H1 (cell line): ENCODE data around the gene TLNRD1. TPM values are rescaled to one million over a fixed set of nuclear protein-coding genes. Genes with fewer than 3 reads are reported as not detected.

Source experiments
- CTCF ChIA-PET: fragments of 300-600 bp; sonication (Branson Sonifier 250); formaldehyde crosslinking; loops from one replicate; lab custom pipeline; 2021; ENCODE audit not compliant: partially characterized antibody; lab: Charles Lee
- POLR2A ChIA-PET: fragments of 300-600 bp; sonication (Branson Sonifier 250); formaldehyde crosslinking; loops from one replicate; lab custom pipeline; 2021; ENCODE audit warnings: inconsistent platforms; ENCODE audit not compliant: partially characterized antibody; lab: Charles Lee
- DNase-seq, 2 experiments: peaks; one replicate each; pipeline versions ENCODE4 v3.0.0 to v3.0.0-alpha.2; 2010 to 2022; ENCODE audit warnings: low spot score in 2 of 2, low read depth in 1 of 2, mixed read lengths in 1 of 2
- FAIRE-seq: peaks from 2 replicates; lab custom pipeline; 2011; peaks lifted over from hg19 to GRCh38; lab: Jason Lieb, UNC
- H2AFZ ChIP-seq: 2 replicates; pipeline ENCODE4 v1.8.1; 2012; ENCODE audit warnings: low read length, inconsistent platforms
- H2AK5ac ChIP-seq: 2 replicates; pipeline ENCODE4 v1.6.1; 2013; ENCODE audit warnings: low read depth, low read length
- H2BK120ac ChIP-seq: replicated peaks from 2 replicates; pipeline ENCODE3; 2013; ENCODE audit warnings: low read depth, low read length, inconsistent platforms
- H2BK12ac ChIP-seq: 2 replicates; pipeline ENCODE4 v1.6.1; 2013; ENCODE audit warnings: low read depth, low read length
- H2BK15ac ChIP-seq: 2 replicates; pipeline ENCODE4 v1.6.1; 2013; ENCODE audit warnings: low read length
- H2BK20ac ChIP-seq: 2 replicates; pipeline ENCODE4 v1.6.1; 2013; ENCODE audit warnings: low read length
- H2BK5ac ChIP-seq: 2 replicates; pipeline ENCODE4 v1.6.1; 2013; ENCODE audit warnings: low read depth, low read length
- H3K14ac ChIP-seq: 2 replicates; pipeline ENCODE4 v1.6.1; 2013; ENCODE audit warnings: inconsistent platforms; ENCODE audit not compliant: insufficient read length
- H3K18ac ChIP-seq: 2 replicates; pipeline ENCODE4 v1.6.1; 2013; ENCODE audit warnings: low read length; ENCODE audit errors: extremely low read depth
- H3K23ac ChIP-seq: 2 replicates; pipeline ENCODE4 v1.6.1; 2013; ENCODE audit warnings: inconsistent platforms; ENCODE audit not compliant: insufficient read length
- H3K23me2 ChIP-seq: 2 replicates; pipeline ENCODE4 v1.6.1; 2013; ENCODE audit warnings: low read depth, low read length
- H3K27ac ChIP-seq: 2 replicates; pipeline ENCODE4 v1.6.1; 2011; ENCODE audit warnings: low read depth, low read length, inconsistent platforms
- H3K27me3 ChIP-seq, 4 experiments: replicated peaks in 1 of 4; 1 replicate in 1 of 4; 2 replicates in 3 of 4; pipeline versions ENCODE4 v1.6.1 to v1.8.1; 2011 to 2013; ENCODE audit warnings: low read length in 3 of 4, mild to moderate bottlenecking in 3 of 4, inconsistent platforms in 2 of 4, mixed read lengths in 2 of 4, moderate library complexity in 1 of 4; ENCODE audit not compliant: control insufficient read depth in 3 of 4, insufficient read depth in 3 of 4; ENCODE audit errors: extremely low read depth in 1 of 4
- H3K36me3 ChIP-seq, 4 experiments: 2 replicates each; pipeline versions ENCODE4 v1.6.1 to v1.8.1; 2011 to 2013; ENCODE audit warnings: mild to moderate bottlenecking in 4 of 4, low read length in 3 of 4, moderate library complexity in 2 of 4, control low read depth in 1 of 4, inconsistent platforms in 1 of 4; ENCODE audit not compliant: insufficient read depth in 4 of 4, control insufficient read depth in 2 of 4
- H3K4ac ChIP-seq: replicated peaks from 2 replicates; pipeline ENCODE3; 2013; ENCODE audit warnings: low read length, low read depth, mixed read lengths, inconsistent platforms; ENCODE audit not compliant: insufficient read length
- H3K4me1 ChIP-seq, 4 experiments: replicated peaks in 1 of 4; 1 replicate in 1 of 4; 2 replicates in 3 of 4; pipeline versions ENCODE4 v1.6.1 to v1.8.1; 2011 to 2013; ENCODE audit warnings: low read length in 3 of 4, inconsistent platforms in 2 of 4, mixed read lengths in 1 of 4; ENCODE audit not compliant: insufficient read depth in 4 of 4, control insufficient read depth in 3 of 4
- H3K4me2 ChIP-seq, 2 experiments: 2 replicates each; pipeline versions ENCODE4 v1.6.1 to v1.8.1; 2011 to 2013; ENCODE audit warnings: low read depth in 2 of 2, low read length in 2 of 2, control low read depth in 1 of 2, inconsistent platforms in 1 of 2, mild to moderate bottlenecking in 1 of 2; ENCODE audit not compliant: insufficient read depth in 1 of 2
- H3K4me3 ChIP-seq, 4 experiments: fragments of 200-600, 300-600 bp in 1 of 4; sonication (generic), shearing (Covaris generic), sonication (Bioruptor Twin) in 1 of 4; 2 replicates each; pipeline versions ENCODE4 v1.5.1 to v1.8.1; 2011 to 2016; ENCODE audit warnings: low read length in 4 of 4, low read depth in 3 of 4, control low read depth in 2 of 4, inconsistent platforms in 2 of 4, mild to moderate bottlenecking in 2 of 4, mixed read lengths in 1 of 4, moderate library complexity in 1 of 4; ENCODE audit not compliant: insufficient read depth in 2 of 4; ENCODE audit errors: extremely low read depth in 1 of 4
- H3K56ac ChIP-seq: replicated peaks from 2 replicates; pipeline ENCODE3; 2013; ENCODE audit warnings: low read depth, mild to moderate bottlenecking, mixed read lengths, low read length, inconsistent platforms; ENCODE audit not compliant: insufficient read length
- H3K79me1 ChIP-seq: 2 replicates; pipeline ENCODE4 v1.6.1; 2013; ENCODE audit warnings: low read depth, low read length, control low read depth
- H3K79me2 ChIP-seq, 2 experiments: 2 replicates each; pipeline versions ENCODE4 v1.6.1 to v1.8.1; 2012 to 2013; ENCODE audit warnings: low read length in 2 of 2, mild to moderate bottlenecking in 2 of 2, inconsistent platforms in 1 of 2; ENCODE audit not compliant: insufficient read depth in 2 of 2, control insufficient read depth in 1 of 2
- H3K9ac ChIP-seq, 4 experiments: replicated peaks in 1 of 4; 1 replicate in 1 of 4; 2 replicates in 3 of 4; pipeline versions ENCODE4 v1.6.1 to v1.8.1; 2011 to 2013; ENCODE audit warnings: low read depth in 3 of 4, low read length in 3 of 4, control low read depth in 2 of 4, mild to moderate bottlenecking in 2 of 4, moderate library complexity in 2 of 4, inconsistent platforms in 1 of 4; ENCODE audit errors: extremely low read depth in 1 of 4
- H3K9me3 ChIP-seq, 2 experiments: 2 replicates each; pipeline versions ENCODE4 v1.6.1 to v1.8.1; 2012 to 2013; ENCODE audit warnings: mild to moderate bottlenecking in 2 of 2, moderate library complexity in 2 of 2, control low read depth in 1 of 2, inconsistent platforms in 1 of 2, low read depth in 1 of 2, low read length in 1 of 2, mixed read lengths in 1 of 2; ENCODE audit not compliant: insufficient read depth in 2 of 2
- H4K20me1 ChIP-seq, 2 experiments: replicated peaks in 1 of 2; 2 replicates each; pipeline versions ENCODE3 to v1.8.1; 2011 to 2013; ENCODE audit warnings: inconsistent platforms in 2 of 2, low read length in 2 of 2, mild to moderate bottlenecking in 1 of 2; ENCODE audit not compliant: insufficient read depth in 2 of 2, control insufficient read depth in 1 of 2
- H4K5ac ChIP-seq: 2 replicates; pipeline ENCODE4 v1.6.1; 2013; ENCODE audit warnings: low read length, low read depth, mixed read lengths, inconsistent platforms; ENCODE audit not compliant: insufficient read length
- H4K8ac ChIP-seq: 2 replicates; pipeline ENCODE4 v1.8.0; 2013; ENCODE audit warnings: mild to moderate bottlenecking, moderate library complexity, low read length, inconsistent platforms; ENCODE audit not compliant: insufficient read depth; ENCODE audit errors: extremely low read depth
- H4K91ac ChIP-seq: replicated peaks from 2 replicates; pipeline ENCODE3; 2013; ENCODE audit warnings: low read length, mixed read lengths, inconsistent platforms; ENCODE audit not compliant: insufficient read length
- EGR1 ChIP-seq: IDR thresholded peaks from 2 replicates; pipeline ENCODE4 v1.6.1; 2011; ENCODE audit warnings: low read depth, low read length, borderline replicate concordance
- WGBS, 2 experiments: shearing (Covaris generic) in 1 of 2; methylation state at CpG; one replicate each; pipeline versions ENCODE4 v1.1.6 to v1.1.7; 2013 to 2015; ENCODE audit warnings: low lambda C conversion rate in 2 of 2, mixed read lengths in 2 of 2, inconsistent platforms in 1 of 2, low coverage in 1 of 2, missing lambda C conversion rate in 1 of 2; ENCODE audit not compliant: insufficient replicate concordance in 2 of 2, insufficient coverage in 1 of 2, insufficient read length in 1 of 2; ENCODE audit errors: extremely low coverage in 1 of 2, missing lambda C conversion rate in 1 of 2; 5-methylcytosine and 5-hydroxymethylcytosine counted together
- polyA plus RNA-seq, 7 experiments: library from polyadenylated mRNA; depleted of rRNA in 3 of 7; stranded (reverse) in 5 of 7; unstranded in 2 of 7; fragments of >200 nt in 5 of 7; fragments of 200-250 nt in 2 of 7; gene quantifications; 1 replicate in 5 of 7; 2 replicates in 1 of 7; 4 replicates in 1 of 7; pipeline versions ENCODE4 v1.2.1 to v1.2.3, GENCODE V29; 2011 to 2013; ENCODE audit warnings: missing spikeins in 2 of 7, mixed read lengths in 2 of 7
- total RNA-seq: library from RNA; stranded (reverse); fragmentation: NEBNext Ultra II Directional; extraction: Animal tissue kit (Norgen Biotek cat#: 25700); gene quantifications from 2 replicates; pipeline ENCODE4 v1.2.1, GENCODE V29; 2021

The TLNRD1 gene
- total and polyA plus RNA-seq, 2 of the 8 experiments (the other 6 are each of a cell fraction or from before 2014, with no cell fraction given): 12.2 to 20.5 TPM

DNA sequence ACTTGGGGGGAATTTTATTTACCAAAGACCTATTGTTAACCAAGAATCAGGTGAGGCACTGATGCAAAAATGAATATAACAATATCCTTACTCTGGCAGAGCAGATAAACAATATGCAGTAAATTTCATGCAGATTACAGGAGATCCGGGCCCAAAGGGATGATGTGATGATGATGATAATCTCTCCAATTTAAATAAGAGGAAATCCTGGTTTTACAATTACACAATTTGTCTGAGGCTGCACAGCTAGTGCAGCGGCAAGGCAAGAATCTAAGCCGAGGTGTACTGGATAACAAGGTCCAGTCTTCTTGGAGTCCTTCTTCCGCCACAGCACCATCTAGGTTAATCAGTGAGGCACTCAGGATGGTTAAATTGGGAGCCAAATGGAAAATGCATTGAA lies 8.7 kb upstream of the TLNRD1 start:
- no peak overlapping the region for H3K56ac ChIP-seq
- H3K79me2 ChIP-seq: peaks cover 17 to 24% of the 10 kb centered on the region in 2 experiments
- H2BK120ac ChIP-seq: no peak overlapping the region
- H3K27me3 ChIP-seq: no peaks in the 10 kb centered on the region
- no peak overlapping the region for H2AK5ac ChIP-seq
- no peak overlapping the region for H2AFZ ChIP-seq
- no peak overlapping the region for H4K91ac ChIP-seq
- H3K4me2 ChIP-seq: no peak overlapping the region
- H3K23ac ChIP-seq: no peak overlapping the region
- no peaks in the 10 kb centered on the region for H3K9me3 ChIP-seq
- H2BK5ac ChIP-seq: no peak overlapping the region
- peaks cover 4% of the 10 kb centered on the region for H3K23me2 ChIP-seq
- H3K4me1 ChIP-seq: peaks cover 0 to 4% (median 2%) of the 10 kb centered on the region in 4 experiments; a peak in 2 of 7 replicates
- no peak for FAIRE-seq
- H3K9ac ChIP-seq: no peak overlapping the region
- DNase-seq: no peak
- CTCF ChIA-PET: interaction anchor here (1.5 to 2.5 kb wide), 2 partner anchors 10 to 274 kb away, joined by 3 to 8 read pairs; no protein-coding TSS in a partner anchor
- 90% methylated on average over 4 of the region's 4 CpGs; no CpG with 5 or more reads in 1 of the 2 experiments for WGBS, 2 experiments
- H4K20me1 ChIP-seq: no peaks in the 10 kb centered on the region
- H3K14ac ChIP-seq: no peak overlapping the region
- H3K4ac ChIP-seq: no peak overlapping the region
- no peak overlapping the region for H3K27ac ChIP-seq
- no peak overlapping the region for H4K5ac ChIP-seq
- peaks cover 4% of the 10 kb centered on the region for H3K79me1 ChIP-seq
- no peak overlapping the region for H3K4me3 ChIP-seq
- no peak overlapping the region for H2BK15ac ChIP-seq
- H4K8ac ChIP-seq: no peak overlapping the region
- H3K18ac ChIP-seq: no peak overlapping the region
- POLR2A ChIA-PET: interaction anchor here (1.0 to 1.3 kb wide), 2 partner anchors 10 kb away, joined by 3 to 6 read pairs; no protein-coding TSS in a partner anchor
- H2BK12ac ChIP-seq: no peak overlapping the region
- no peaks in the 10 kb centered on the region for H3K36me3 ChIP-seq
- no peak overlapping the region for H2BK20ac ChIP-seq
- no peak for TF ChIP-seq EGR1
